Brain microvascular endothelial cell (primary cell): Measurements from ENCODE around the gene MBNL1.

ENCODE experiments used
- DNase-seq: peaks from one replicate; pipeline ENCODE4 v3.0.0-alpha.2; 2020
- H3K27ac ChIP-seq: fragments of 250-450 bp; sonication (Bioruptor Pico); 2 replicates; pipeline ENCODE4 v1.5.1; 2020; ENCODE audit warnings: mild to moderate bottlenecking, moderate library complexity
- H3K27me3 ChIP-seq: fragments of 250-450 bp; sonication (Bioruptor Pico); replicated peaks from 2 replicates; pipeline ENCODE4 v1.5.1; 2020; ENCODE audit warnings: mild to moderate bottlenecking
- H3K36me3 ChIP-seq: fragments of 250-450 bp; sonication (Bioruptor Pico); replicated peaks from 2 replicates; pipeline ENCODE4 v1.5.1; 2020; ENCODE audit warnings: mild to moderate bottlenecking
- H3K4me3 ChIP-seq: 2 replicates; pipeline ENCODE4 v1.5.1; 2011; ENCODE audit warnings: low read depth, mild to moderate bottlenecking, control low read depth, low read length, moderate library complexity
- CTCF ChIP-seq: IDR thresholded peaks from 2 replicates; pipeline ENCODE4 v1.5.1; 2011; ENCODE audit warnings: low read depth, mild to moderate bottlenecking, moderate library complexity, low read length, control low read depth, inconsistent platforms; ENCODE audit errors: missing control alignments
- in situ Hi-C: cut with HindIII; loops from 2 replicates; pipeline ENCODE4 v1.10.0; 2017; ENCODE audit warnings: low sequenced_read_pairs, low pct_ligation_motif_present

The MBNL1 gene

GRCh38 chr3:152315623-152316022 is 46.9 kb downstream of the MBNL1 start:
- Histone ChIP-seq H3K27ac (no peak overlapping the region), H3K27me3 (no peaks in the 10 kb centered on the region), H3K36me3 (no peaks in the 10 kb centered on the region), H3K4me3 (no peak overlapping the region)
- no peak for TF ChIP-seq CTCF
- no peak for DNase-seq
- in situ Hi-C loops, result no loop called here

GRCh38 chr3:152316318-152316717 is 47.6 kb downstream of the MBNL1 start:
- H3K27me3 ChIP-seq, result no peaks in the 10 kb centered on the region
- no peak for TF ChIP-seq CTCF
- no peak for DNase-seq
- in situ Hi-C loops, result no loop called here
- H3K27ac ChIP-seq, result no peak overlapping the region
- H3K36me3 ChIP-seq, result no peaks in the 10 kb centered on the region
- no peak overlapping the region for H3K4me3 ChIP-seq

- Histone ChIP-seq H3K4me3 (no peak overlapping the region), H3K27ac (peak overlapping the region; percentile 8), H3K27me3 (no peaks in the 10 kb centered on the region), H3K36me3 (no peaks in the 10 kb centered on the region)
- no peak for TF ChIP-seq CTCF
- DNase-seq, result no peak
- in situ Hi-C loops, result no loop called here
These were observed 48.5 kb downstream of the MBNL1 start for GRCh38 chr3:152317184-152317583.

GRCh38 chr3:152317956-152318355 is 49.2 kb downstream of the MBNL1 start:
- Histone ChIP-seq H3K27me3 (no peaks in the 10 kb centered on the region), H3K4me3 (no peak overlapping the region), H3K36me3 (no peaks in the 10 kb centered on the region), H3K27ac (peak overlapping the region; percentile 43)
- TF ChIP-seq CTCF, result no peak
- in situ Hi-C loops, result no loop called here
- DNase-seq, result peak; percentile 30

- H3K4me3 ChIP-seq, result no peak overlapping the region
- H3K27ac ChIP-seq, result peak overlapping the region; percentile 43
- H3K36me3 ChIP-seq, result no peaks in the 10 kb centered on the region
- in situ Hi-C loops, result no loop called here
- no peak for DNase-seq
- TF ChIP-seq CTCF, result no peak
- no peaks in the 10 kb centered on the region for H3K27me3 ChIP-seq
These were observed 49.8 kb downstream of the MBNL1 start for GRCh38 chr3:152318512-152318911.

- H3K4me3 ChIP-seq, result no peak overlapping the region
- no peak for DNase-seq
- H3K27ac ChIP-seq, result no peak overlapping the region
- in situ Hi-C loops, result no loop called here
- no peak for TF ChIP-seq CTCF
- no peaks in the 10 kb centered on the region for H3K36me3 ChIP-seq
- no peaks in the 10 kb centered on the region for H3K27me3 ChIP-seq
These were observed 50.5 kb downstream of the MBNL1 start for GRCh38 chr3:152319256-152319655.
